ENCODE measurements around the gene CFAP46. TPM values are rescaled to one million over a fixed set of nuclear protein-coding genes. Genes with fewer than 3 reads are reported as not detected.

The CFAP46 gene
- total RNA-seq, 2 donors from 2014 or later: not detected

GRCh38 chr10:132856869-132857524, 85.4 kb downstream of the CFAP46 start:
- Mint-ChIP-seq H3K4me3 (no peak overlapping the region), H3K4me1 (peaks cover 2% of the 10 kb centered on the region), H3K27me3 (peaks cover 47% of the 10 kb centered on the region), H3K27ac (no peak overlapping the region), H3K36me3 (ENCODE audit: low read depth) (no peaks in the 10 kb centered on the region)
- DNase-seq (no peak), ATAC-seq (no peak)
- H3K9me3 ChIP-seq (ENCODE audit: control insufficient read depth, low read length, poor library complexity, severe bottlenecking): no peaks in the 10 kb centered on the region

- no peak for ATAC-seq
- peaks cover 54% of the 10 kb centered on the region for H3K27me3 Mint-ChIP-seq
- no peaks in the 10 kb centered on the region for H3K9me3 ChIP-seq (ENCODE audit: control insufficient read depth, low read length, poor library complexity, severe bottlenecking)
- H3K4me1 Mint-ChIP-seq: peaks cover 2% of the 10 kb centered on the region
- H3K4me3 Mint-ChIP-seq: no peak overlapping the region
- no peaks in the 10 kb centered on the region for H3K36me3 Mint-ChIP-seq (ENCODE audit: low read depth)
- no peak for DNase-seq
- H3K27ac Mint-ChIP-seq: no peak overlapping the region
These were observed 86.5 kb downstream of the CFAP46 start for GRCh38 chr10:132855889-132856288.

- no peaks in the 10 kb centered on the region for H3K36me3 Mint-ChIP-seq (ENCODE audit: low read depth)
- peaks cover 5% of the 10 kb centered on the region for H3K4me1 Mint-ChIP-seq
- no peaks in the 10 kb centered on the region for H3K9me3 ChIP-seq (ENCODE audit: control insufficient read depth, low read length, poor library complexity, severe bottlenecking)
- no peak overlapping the region for H3K4me3 Mint-ChIP-seq
- no peak overlapping the region for H3K27ac Mint-ChIP-seq
- ATAC-seq (no peak), DNase-seq (no peak)
- H3K27me3 Mint-ChIP-seq: peaks cover 47% of the 10 kb centered on the region
These were observed 90.9 kb downstream of the CFAP46 start for GRCh38 chr10:132851451-132851850.

GRCh38 chr10:132850896-132851295, 91.5 kb downstream of the CFAP46 start:
- DNase-seq: no peak
- Mint-ChIP-seq H3K27me3 (peaks cover 45% of the 10 kb centered on the region), H3K4me1 (peaks cover 5% of the 10 kb centered on the region), H3K36me3 (ENCODE audit: low read depth) (no peaks in the 10 kb centered on the region), H3K4me3 (no peak overlapping the region), H3K27ac (no peak overlapping the region)
- no peak for ATAC-seq
- no peaks in the 10 kb centered on the region for H3K9me3 ChIP-seq (ENCODE audit: control insufficient read depth, low read length, poor library complexity, severe bottlenecking)

GRCh38 chr10:132850246-132850645, 92.1 kb downstream of the CFAP46 start:
- no peak for DNase-seq
- peaks cover 5% of the 10 kb centered on the region for H3K4me1 Mint-ChIP-seq

GRCh38 chr10:132849546-132850031, 92.8 kb downstream of the CFAP46 start:
- H3K4me1 Mint-ChIP-seq: peaks cover 5% of the 10 kb centered on the region
- no peak overlapping the region for H3K27ac Mint-ChIP-seq
- DNase-seq (no peak), ATAC-seq (no peak)
- H3K36me3 Mint-ChIP-seq (ENCODE audit: low read depth): no peaks in the 10 kb centered on the region
- H3K27me3 Mint-ChIP-seq: peaks cover 47% of the 10 kb centered on the region
- H3K4me3 Mint-ChIP-seq: no peak overlapping the region
- no peaks in the 10 kb centered on the region for H3K9me3 ChIP-seq (ENCODE audit: control insufficient read depth, low read length, poor library complexity, severe bottlenecking)

More at GRCh38 chr10:132850246-132850645, 92.1 kb downstream of the CFAP46 start:
- Mint-ChIP-seq H3K27ac (no peak overlapping the region), H3K36me3 (ENCODE audit: low read depth) (no peaks in the 10 kb centered on the region), H3K4me3 (no peak overlapping the region), H3K27me3 (peaks cover 44% of the 10 kb centered on the region)
- no peak for ATAC-seq
- no peaks in the 10 kb centered on the region for H3K9me3 ChIP-seq (ENCODE audit: control insufficient read depth, low read length, poor library complexity, severe bottlenecking)

- no peak for ATAC-seq
- H3K4me1 Mint-ChIP-seq: peaks cover 5% of the 10 kb centered on the region
- H3K9me3 ChIP-seq (ENCODE audit: control insufficient read depth, low read length, poor library complexity, severe bottlenecking): no peaks in the 10 kb centered on the region
- H3K4me3 Mint-ChIP-seq: no peak overlapping the region
- no peak overlapping the region for H3K27ac Mint-ChIP-seq
- DNase-seq: no peak
- H3K27me3 Mint-ChIP-seq: peaks cover 43% of the 10 kb centered on the region
- no peaks in the 10 kb centered on the region for H3K36me3 Mint-ChIP-seq (ENCODE audit: low read depth)
These were observed 93.3 kb downstream of the CFAP46 start for GRCh38 chr10:132848951-132849545.

GRCh38 chr10:132848291-132848701, 94.1 kb downstream of the CFAP46 start:
- ATAC-seq (no peak), DNase-seq (no peak)
- peaks cover 5% of the 10 kb centered on the region for H3K4me1 Mint-ChIP-seq
- H3K9me3 ChIP-seq (ENCODE audit: control insufficient read depth, low read length, poor library complexity, severe bottlenecking): no peaks in the 10 kb centered on the region
- peaks cover 38% of the 10 kb centered on the region for H3K27me3 Mint-ChIP-seq
- H3K36me3 Mint-ChIP-seq (ENCODE audit: low read depth): no peaks in the 10 kb centered on the region
- no peak overlapping the region for H3K27ac Mint-ChIP-seq
- peak overlapping the region; percentile 85 for H3K4me3 Mint-ChIP-seq

GRCh38 chr10:132847856-132848255, 94.5 kb downstream of the CFAP46 start:
- DNase-seq: no peak
- H3K36me3 Mint-ChIP-seq (ENCODE audit: low read depth): no peaks in the 10 kb centered on the region
- H3K4me3 Mint-ChIP-seq: peak overlapping the region; percentile 85
- ATAC-seq: no peak
- H3K27me3 Mint-ChIP-seq: peaks cover 38% of the 10 kb centered on the region
- no peak overlapping the region for H3K27ac Mint-ChIP-seq
- H3K9me3 ChIP-seq (ENCODE audit: control insufficient read depth, low read length, poor library complexity, severe bottlenecking): no peaks in the 10 kb centered on the region
- peaks cover 5% of the 10 kb centered on the region for H3K4me1 Mint-ChIP-seq

GRCh38 chr10:132847416-132847777, 95.0 kb downstream of the CFAP46 start:
- peaks cover 35% of the 10 kb centered on the region for H3K27me3 Mint-ChIP-seq
- no peak for ATAC-seq
- peaks cover 5% of the 10 kb centered on the region for H3K4me1 Mint-ChIP-seq
- peaks cover 2% of the 10 kb centered on the region for H3K9me3 ChIP-seq (ENCODE audit: control insufficient read depth, low read length, poor library complexity, severe bottlenecking)
- no peak overlapping the region for H3K27ac Mint-ChIP-seq
- DNase-seq: no peak
- H3K36me3 Mint-ChIP-seq (ENCODE audit: low read depth): no peaks in the 10 kb centered on the region
- peak overlapping the region; percentile 85 for H3K4me3 Mint-ChIP-seq

GRCh38 chr10:132846631-132847415, 95.5 kb downstream of the CFAP46 start:
- Mint-ChIP-seq H3K4me1 (peaks cover 5% of the 10 kb centered on the region), H3K36me3 (ENCODE audit: low read depth) (no peaks in the 10 kb centered on the region), H3K27me3 (peaks cover 32% of the 10 kb centered on the region), H3K4me3 (no peak overlapping the region), H3K27ac (no peak overlapping the region)
- H3K9me3 ChIP-seq (ENCODE audit: control insufficient read depth, low read length, poor library complexity, severe bottlenecking): peaks cover 5% of the 10 kb centered on the region
- DNase-seq (no peak), ATAC-seq (no peak)

GRCh38 chr10:132845780-132846595, 96.4 kb downstream of the CFAP46 start:
- ATAC-seq: no peak
- Mint-ChIP-seq H3K4me1 (peaks cover 5% of the 10 kb centered on the region), H3K27ac (no peak overlapping the region), H3K36me3 (ENCODE audit: low read depth) (no peaks in the 10 kb centered on the region), H3K4me3 (no peak overlapping the region), H3K27me3 (peaks cover 30% of the 10 kb centered on the region)
- no peak for DNase-seq
- H3K9me3 ChIP-seq (ENCODE audit: control insufficient read depth, low read length, poor library complexity, severe bottlenecking): peaks cover 5% of the 10 kb centered on the region

All from T-helper 17 cell (primary cell).